DND-41 (cell line): ENCODE results near the gene HMGCR.

ENCODE experiments used
- ATAC-seq: fragments of 200-7000 bp; cut with Tn5 transposase; 3 replicates; pipeline ENCODE4 v1.9.1; 2021; ENCODE audit warnings: low read depth; ENCODE audit not compliant: insufficient read depth
- DNase-seq: peaks from one replicate; pipeline ENCODE4 v3.0.0-alpha.2; 2020
- H2AFZ ChIP-seq: 2 replicates; pipeline ENCODE4 v1.6.0; 2012; ENCODE audit warnings: low read depth, low read length
- H3K27ac ChIP-seq: 2 replicates; pipeline ENCODE4 v1.5.1; 2012; ENCODE audit warnings: low read length, inconsistent platforms
- H3K27me3 ChIP-seq: fragments of 200-600 bp; sonication (generic); 2 replicates; pipeline ENCODE4 v1.6.0; 2012; ENCODE audit warnings: low read length, mild to moderate bottlenecking, inconsistent platforms; ENCODE audit not compliant: insufficient read depth, poor library complexity
- H3K36me3 ChIP-seq: 2 replicates; pipeline ENCODE4 v1.5.1; 2012; ENCODE audit warnings: low read length, inconsistent platforms; ENCODE audit not compliant: insufficient read depth
- H3K4me1 ChIP-seq: 2 replicates; pipeline ENCODE4 v1.5.1; 2012; ENCODE audit warnings: mild to moderate bottlenecking, low read length; ENCODE audit not compliant: insufficient read depth
- H3K4me2 ChIP-seq: 2 replicates; pipeline ENCODE4 v1.6.0; 2012; ENCODE audit warnings: mild to moderate bottlenecking, moderate library complexity, low read length, inconsistent platforms; ENCODE audit not compliant: insufficient read depth
- H3K4me3 ChIP-seq, 2 experiments: fragments of 200-600 bp in 1 of 2; shearing (Covaris generic) in 1 of 2; 2 replicates each; pipeline ENCODE4 v1.5.1; 2012 to 2016; ENCODE audit warnings: inconsistent platforms in 2 of 2, low read length in 2 of 2, mild to moderate bottlenecking in 2 of 2, low read depth in 1 of 2, moderate library complexity in 1 of 2
- H3K79me2 ChIP-seq: 2 replicates; pipeline ENCODE4 v1.6.0; 2012; ENCODE audit warnings: low read length, inconsistent platforms; ENCODE audit not compliant: insufficient read depth
- H3K9ac ChIP-seq: 2 replicates; pipeline ENCODE4 v1.6.0; 2012; ENCODE audit warnings: low read depth, mild to moderate bottlenecking, inconsistent platforms, low read length, moderate library complexity
- H3K9me3 ChIP-seq: 2 replicates; pipeline ENCODE4 v1.5.1; 2012; ENCODE audit warnings: low read length, moderate library complexity, mild to moderate bottlenecking, inconsistent platforms; ENCODE audit not compliant: insufficient read depth, severe bottlenecking
- H4K20me1 ChIP-seq: 2 replicates; pipeline ENCODE4 v1.6.0; 2012; ENCODE audit warnings: low read length; ENCODE audit not compliant: insufficient read depth
- EZH2 ChIP-seq: IDR thresholded peaks from 3 replicates; pipeline ENCODE4 v1.6.1; 2012; ENCODE audit warnings: borderline replicate concordance, low read depth, mild to moderate bottlenecking, moderate library complexity, low read length, inconsistent platforms; ENCODE audit not compliant: severe bottlenecking
- TF ChIP-seq, protein P1 (sequence below): IDR thresholded peaks from 2 replicates; pipeline ENCODE4 v1.5.1; 2012; ENCODE audit warnings: borderline replicate concordance, low read length, moderate library complexity, mild to moderate bottlenecking; ENCODE audit not compliant: poor library complexity, severe bottlenecking; ENCODE audit errors: extremely low read depth

Gene HMGCR

GRCh38 chr5:75351139-75351926 is 14.3 kb downstream of the HMGCR start:
- no peak overlapping the region for H3K4me2 ChIP-seq
- no peak overlapping the region for H3K4me3 ChIP-seq
- H3K9me3 ChIP-seq, result no peaks in the 10 kb centered on the region
- DNase-seq, result no peak
- H3K27me3 ChIP-seq, result no peaks in the 10 kb centered on the region
- H2AFZ ChIP-seq, result no peak overlapping the region
- peaks cover 98% of the 10 kb centered on the region for H3K36me3 ChIP-seq
- no peak for TF ChIP-seq EZH2
- TF ChIP-seq, protein P1, sequence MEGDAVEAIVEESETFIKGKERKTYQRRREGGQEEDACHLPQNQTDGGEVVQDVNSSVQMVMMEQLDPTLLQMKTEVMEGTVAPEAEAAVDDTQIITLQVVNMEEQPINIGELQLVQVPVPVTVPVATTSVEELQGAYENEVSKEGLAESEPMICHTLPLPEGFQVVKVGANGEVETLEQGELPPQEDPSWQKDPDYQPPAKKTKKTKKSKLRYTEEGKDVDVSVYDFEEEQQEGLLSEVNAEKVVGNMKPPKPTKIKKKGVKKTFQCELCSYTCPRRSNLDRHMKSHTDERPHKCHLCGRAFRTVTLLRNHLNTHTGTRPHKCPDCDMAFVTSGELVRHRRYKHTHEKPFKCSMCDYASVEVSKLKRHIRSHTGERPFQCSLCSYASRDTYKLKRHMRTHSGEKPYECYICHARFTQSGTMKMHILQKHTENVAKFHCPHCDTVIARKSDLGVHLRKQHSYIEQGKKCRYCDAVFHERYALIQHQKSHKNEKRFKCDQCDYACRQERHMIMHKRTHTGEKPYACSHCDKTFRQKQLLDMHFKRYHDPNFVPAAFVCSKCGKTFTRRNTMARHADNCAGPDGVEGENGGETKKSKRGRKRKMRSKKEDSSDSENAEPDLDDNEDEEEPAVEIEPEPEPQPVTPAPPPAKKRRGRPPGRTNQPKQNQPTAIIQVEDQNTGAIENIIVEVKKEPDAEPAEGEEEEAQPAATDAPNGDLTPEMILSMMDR, result no peak
- no peak overlapping the region for H3K27ac ChIP-seq
- H4K20me1 ChIP-seq, result peaks cover 12% of the 10 kb centered on the region; the same call in 1 of the 2 replicates
- H3K9ac ChIP-seq, result no peak overlapping the region; the same call in 1 of the 2 replicates
- no peaks in the 10 kb centered on the region for H3K4me1 ChIP-seq
- ATAC-seq, result no peak
- peaks cover 45% of the 10 kb centered on the region for H3K79me2 ChIP-seq

DNA sequence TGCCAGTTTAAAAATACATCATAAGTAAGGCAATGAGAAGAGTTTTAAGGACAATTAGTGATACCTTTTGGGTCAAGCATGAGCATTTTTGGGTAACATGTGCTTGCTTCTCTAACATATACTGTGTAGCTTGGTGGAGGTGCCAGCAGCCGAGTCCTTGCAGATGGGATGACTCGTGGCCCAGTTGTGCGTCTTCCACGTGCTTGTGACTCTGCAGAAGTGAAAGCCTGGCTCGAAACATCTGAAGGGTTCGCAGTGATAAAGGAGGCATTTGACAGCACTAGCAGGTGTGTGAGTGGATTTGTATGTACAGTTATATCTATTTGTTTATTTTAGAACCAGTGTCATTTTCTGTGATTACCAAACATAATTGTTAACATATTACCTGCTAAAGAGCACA is 18.2 kb downstream of the HMGCR start:
- H4K20me1 ChIP-seq, result peaks cover 11% of the 10 kb centered on the region
- no peak overlapping the region for H3K4me2 ChIP-seq
- H3K4me1 ChIP-seq, result no peaks in the 10 kb centered on the region
- H3K36me3 ChIP-seq, result peaks cover 99% of the 10 kb centered on the region
- no peak overlapping the region for H3K4me3 ChIP-seq
- no peak overlapping the region for H3K27ac ChIP-seq
- ATAC-seq (no peak), DNase-seq (no peak)
- H3K79me2 ChIP-seq, result peaks cover 18% of the 10 kb centered on the region; the same call in 1 of the 2 replicates
- H3K9me3 ChIP-seq, result no peaks in the 10 kb centered on the region
- TF ChIP-seq, protein P1, result no peak
- TF ChIP-seq EZH2, result no peak
- no peak overlapping the region for H2AFZ ChIP-seq
- no peak overlapping the region for H3K9ac ChIP-seq
- H3K27me3 ChIP-seq, result no peaks in the 10 kb centered on the region

DNA sequence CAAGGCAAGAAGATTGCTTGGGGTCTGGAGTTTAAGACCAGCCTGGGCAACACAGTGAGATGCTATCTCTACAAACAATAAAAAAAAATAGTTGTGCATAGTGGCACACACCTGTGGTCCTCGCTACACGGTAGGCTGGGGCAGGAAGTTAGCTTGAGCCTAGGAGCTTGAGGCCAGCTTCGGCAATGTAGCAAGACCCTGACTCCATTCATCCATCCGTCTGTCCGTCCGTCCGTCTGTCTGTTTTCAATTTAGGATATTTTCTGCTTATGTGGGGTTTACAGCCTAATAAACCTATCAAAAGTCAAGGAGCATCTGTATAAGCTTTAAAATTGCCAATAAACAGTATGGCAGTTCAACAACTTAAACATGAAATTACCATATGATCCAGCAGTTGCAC is 19.7 kb downstream of the HMGCR start:
- Histone ChIP-seq H3K9ac (no peak overlapping the region), H3K4me3 (no peak overlapping the region), H3K79me2 (0 out of 2 replicates have a peak, but pooled peaks cover 7% of the 10 kb centered on the region), H3K27me3 (no peaks in the 10 kb centered on the region), H3K9me3 (no peaks in the 10 kb centered on the region), H3K36me3 (peaks cover 99% of the 10 kb centered on the region), H3K4me1 (no peaks in the 10 kb centered on the region), H2AFZ (no peak overlapping the region), H3K27ac (no peak overlapping the region), H4K20me1 (peaks cover 11% of the 10 kb centered on the region), H3K4me2 (no peak overlapping the region)
- DNase-seq (no peak), ATAC-seq (no peak)
- TF ChIP-seq EZH2, result no peak
- TF ChIP-seq, protein P1, result no peak

GRCh38 chr5:75358117-75358516 is 21.1 kb downstream of the HMGCR start:
- Histone ChIP-seq H2AFZ (no peak overlapping the region), H3K79me2 (0 out of 2 replicates have a peak, but pooled peaks cover 2% of the 10 kb centered on the region), H3K9ac (no peak overlapping the region), H3K27me3 (no peaks in the 10 kb centered on the region), H3K4me3 (no peak overlapping the region), H3K36me3 (peaks cover 99% of the 10 kb centered on the region), H3K27ac (no peak overlapping the region), H4K20me1 (peaks cover 8% of the 10 kb centered on the region), H3K4me2 (no peak overlapping the region), H3K9me3 (no peaks in the 10 kb centered on the region), H3K4me1 (no peaks in the 10 kb centered on the region)
- no peak for ATAC-seq
- DNase-seq, result no peak
- TF ChIP-seq, protein P1, result no peak
- no peak for TF ChIP-seq EZH2
